Measurements from ENCODE around the gene ATP5ME.
A peak's percentile ranks its signal among the peaks of the same experiment; 100 is the strongest.
"Not testable (repeated sequence)": the region's sequence is repeated elsewhere in the genome, so short reads cannot be mapped to it uniquely, and the experiment has no call there.

The ATP5ME gene, protein sequence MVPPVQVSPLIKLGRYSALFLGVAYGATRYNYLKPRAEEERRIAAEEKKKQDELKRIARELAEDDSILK

DNA sequence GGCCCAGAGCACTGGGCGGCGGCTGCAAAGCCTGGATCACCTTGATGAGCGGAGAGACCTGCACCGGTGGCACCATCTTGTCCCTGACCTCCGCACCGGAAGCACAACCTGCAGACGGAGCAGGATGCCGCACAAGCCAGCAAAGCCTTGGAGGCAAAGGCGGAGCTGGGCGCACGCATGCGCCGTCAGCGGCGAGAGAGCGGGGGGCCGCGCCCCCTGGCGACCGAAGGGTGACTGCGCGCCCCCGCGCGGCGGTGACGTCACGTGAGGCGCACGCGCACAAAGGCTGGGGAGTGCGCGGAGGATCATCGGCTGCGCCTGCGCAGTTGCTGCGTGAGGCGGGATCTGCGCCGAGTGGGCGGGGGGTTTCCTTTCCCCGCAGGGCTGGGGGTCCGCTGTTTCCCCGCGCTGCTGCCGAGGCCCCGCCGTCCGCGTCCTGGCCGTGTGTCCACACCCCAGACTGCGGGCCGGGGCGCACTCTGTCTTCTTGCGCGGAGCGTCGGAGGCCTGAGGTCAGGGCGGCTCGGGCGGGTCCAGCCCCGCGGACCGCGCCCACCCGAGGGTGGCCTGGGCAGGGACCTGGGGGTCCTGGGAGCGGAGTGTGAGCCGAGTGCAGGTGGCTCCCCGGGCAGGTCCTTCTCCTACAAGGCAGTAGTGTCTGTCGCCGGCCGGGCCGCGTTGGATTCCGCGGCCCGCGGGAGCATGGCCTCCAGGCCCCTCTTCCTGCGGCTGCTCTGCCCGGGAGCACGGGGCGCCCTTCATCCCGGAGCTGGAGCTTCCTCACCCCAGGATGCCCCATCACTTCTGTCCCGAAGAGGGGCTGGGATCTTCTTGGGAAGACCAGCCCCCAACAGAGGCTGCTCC, at the start of gene ATP5ME, which contains the start of gene MYL5:
ATP5ME (minus strand) TSS at position 105 of the 864 bp plus-strand sequence; CDS start at position 76, 29 bp downstream.
MYL5 (plus strand) TSS at position 371 of the 864 bp plus-strand sequence. CDS start 3,485 bp downstream, outside the sequence.
- DNase-seq = peak; percentile 96

DNA sequence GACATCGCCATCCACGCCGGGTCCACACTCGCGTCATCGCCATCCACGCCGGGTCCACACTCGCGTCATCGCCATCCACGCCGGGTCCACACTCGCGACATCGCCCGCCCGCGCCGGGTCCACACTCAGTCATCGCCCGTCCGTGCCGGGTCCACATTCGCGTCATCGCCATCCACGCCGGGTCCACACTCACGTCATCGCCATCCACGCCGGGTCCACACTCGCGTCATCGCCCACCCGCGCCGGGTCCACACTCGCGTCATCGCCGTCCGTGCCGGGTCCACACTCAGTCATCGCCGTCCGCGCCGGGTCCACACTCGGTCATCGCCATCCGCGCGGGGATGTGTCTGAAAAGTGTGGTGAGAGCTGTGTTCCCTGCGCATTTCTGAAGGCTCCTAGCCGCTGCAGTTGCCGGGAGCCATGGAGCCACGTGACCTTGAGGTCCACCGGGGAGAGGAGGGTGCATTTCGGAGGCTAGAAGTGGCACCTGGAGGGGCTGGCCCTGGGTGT, 48.8 kb upstream of the ATP5ME start:
- DNase-seq = no peak

DNA sequence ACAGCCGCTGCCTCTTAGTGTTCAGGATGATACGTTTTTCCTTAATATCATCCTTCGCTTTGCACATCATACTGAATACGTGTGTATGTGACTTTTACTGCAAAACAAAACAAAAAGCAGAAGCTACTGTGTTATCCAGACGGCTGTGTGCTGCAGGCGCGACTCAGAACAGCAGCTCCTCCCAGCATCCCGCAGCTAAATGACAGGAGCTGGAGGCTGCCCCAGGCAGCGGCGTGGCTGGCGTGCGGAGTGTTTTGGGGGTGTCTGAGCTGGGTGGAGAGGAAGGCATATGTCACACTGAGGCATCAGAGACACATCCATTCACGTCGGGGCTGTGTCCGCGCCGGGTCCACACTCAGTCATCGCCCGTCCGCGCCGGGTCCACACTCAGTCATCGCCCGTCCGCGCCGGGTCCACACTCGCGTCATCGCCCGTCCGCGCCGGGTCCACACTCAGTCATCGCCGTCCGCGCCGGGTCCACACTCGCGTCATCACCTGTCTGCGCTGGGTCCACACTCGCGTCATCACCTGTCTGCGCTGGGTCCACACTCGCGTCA, 48.2 kb upstream of the ATP5ME start:
- DNase-seq = no peak

GRCh38 chr4:721261-722168, 47.4 kb upstream of the ATP5ME start:
- DNase-seq = no peak

DNA sequence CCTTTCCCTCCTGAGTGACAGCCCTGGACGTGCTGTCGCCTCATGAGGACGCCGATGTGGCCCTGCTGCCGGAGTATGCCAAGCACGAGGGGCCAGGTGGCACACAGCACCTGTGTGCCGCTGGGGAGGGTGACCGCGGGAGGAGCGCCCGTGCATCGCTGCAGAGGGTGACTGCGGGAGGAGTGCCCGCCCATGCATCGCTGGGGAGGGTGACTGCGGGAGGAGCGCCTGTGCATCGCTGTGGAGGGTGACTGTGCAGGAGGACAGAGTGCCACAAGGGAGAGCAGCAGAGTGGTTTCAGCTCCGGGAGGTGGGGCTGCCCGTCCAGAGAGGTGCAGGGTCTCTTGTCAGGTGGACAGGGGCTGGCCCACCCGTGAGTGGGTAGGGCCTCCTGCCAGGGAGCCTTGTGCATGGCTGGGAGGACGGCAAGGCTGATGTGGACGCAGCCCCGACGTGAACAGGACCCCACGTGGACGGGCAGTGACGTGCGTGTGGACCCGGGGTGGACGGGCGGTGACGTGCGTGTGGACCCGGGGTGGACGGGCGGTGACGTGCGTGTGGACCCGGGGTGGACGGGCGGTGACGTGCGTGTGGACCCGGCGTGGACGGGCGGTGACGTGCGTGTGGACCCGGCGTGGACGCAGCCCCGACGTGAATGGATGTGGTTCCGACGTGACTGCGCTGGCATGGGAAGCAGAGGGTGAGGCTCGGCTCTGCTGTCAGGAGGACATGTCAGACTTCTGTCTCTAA, 46.2 kb upstream of the ATP5ME start:
- no peak for DNase-seq

DNA sequence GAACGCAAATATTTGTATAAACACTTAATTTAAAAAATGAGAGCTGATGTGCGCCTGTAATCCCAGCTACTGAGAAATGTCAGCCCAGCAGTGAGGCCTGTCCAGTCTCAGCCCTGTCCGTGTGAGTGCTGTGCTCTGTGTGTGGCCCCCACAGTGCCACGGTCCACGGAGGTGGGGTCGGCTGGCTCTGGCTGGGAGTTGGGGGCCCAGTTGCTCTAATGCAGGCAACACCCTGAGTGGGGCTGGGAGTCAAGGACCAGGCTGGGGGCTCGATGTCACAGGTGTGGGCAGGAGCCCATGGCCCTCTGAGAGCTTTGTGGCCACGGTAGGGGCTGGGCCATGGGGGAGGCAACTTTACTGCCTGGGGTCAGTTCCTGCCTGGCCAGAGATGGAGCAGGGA, 44.4 kb upstream of the ATP5ME start:
- DNase-seq = no peak

DNA sequence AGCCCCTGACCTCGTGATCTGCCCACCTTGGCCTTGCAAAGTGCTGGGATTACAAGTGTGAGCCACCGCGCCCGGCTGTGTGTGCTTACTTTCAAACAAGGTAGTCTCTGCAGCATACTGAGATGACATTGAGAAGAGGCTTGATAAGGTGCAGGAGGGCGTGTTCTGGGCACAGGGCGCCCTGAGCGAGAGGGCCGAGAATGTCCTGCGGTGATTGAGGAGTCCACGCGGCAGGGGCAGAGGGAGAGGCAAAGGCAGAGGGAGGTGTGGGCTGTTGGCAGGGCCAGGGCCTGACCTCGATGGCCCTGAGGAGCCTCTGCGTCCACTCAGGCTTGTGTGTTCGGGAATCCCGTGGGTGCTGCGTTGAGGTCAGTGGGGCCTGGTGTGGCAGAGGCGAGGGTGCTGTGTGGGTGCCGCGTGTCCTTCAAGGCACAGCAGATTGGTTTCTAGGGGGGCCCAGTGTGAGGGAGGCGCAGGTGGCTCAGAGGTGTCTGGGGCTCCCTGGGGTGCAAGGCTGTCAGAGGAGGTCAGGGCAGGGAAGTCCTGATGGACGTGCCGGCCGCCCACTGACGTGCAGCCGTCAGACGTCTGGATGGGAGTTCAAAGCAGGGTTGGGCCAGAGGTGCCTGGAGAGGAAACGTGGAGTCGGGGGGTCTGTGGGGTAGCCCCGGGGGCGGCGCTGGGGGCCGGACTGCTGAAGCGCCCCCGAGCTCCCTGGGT, 43.7 kb upstream of the ATP5ME start:
- DNase-seq = no peak

DNA sequence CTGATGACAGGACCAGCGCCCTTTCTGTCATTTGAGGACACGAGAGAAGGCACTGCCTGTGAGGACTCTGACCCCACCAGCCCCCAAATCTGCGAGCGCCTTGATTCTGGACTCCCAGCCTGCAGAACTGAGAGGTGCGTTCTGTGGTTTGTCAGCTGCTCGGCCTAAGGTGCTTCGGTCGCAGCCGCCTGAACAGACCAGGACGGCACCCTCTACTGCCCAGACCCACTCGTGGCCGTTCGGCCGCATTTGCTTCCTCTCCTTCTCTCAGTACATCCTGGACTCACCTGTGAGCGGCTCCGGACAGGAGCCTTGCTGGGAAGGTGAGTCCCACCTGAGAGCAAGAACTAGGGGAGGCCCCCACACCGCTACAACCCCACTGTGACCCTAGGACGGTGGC, 40.0 kb upstream of the ATP5ME start:
- DNase-seq = no peak

DNA sequence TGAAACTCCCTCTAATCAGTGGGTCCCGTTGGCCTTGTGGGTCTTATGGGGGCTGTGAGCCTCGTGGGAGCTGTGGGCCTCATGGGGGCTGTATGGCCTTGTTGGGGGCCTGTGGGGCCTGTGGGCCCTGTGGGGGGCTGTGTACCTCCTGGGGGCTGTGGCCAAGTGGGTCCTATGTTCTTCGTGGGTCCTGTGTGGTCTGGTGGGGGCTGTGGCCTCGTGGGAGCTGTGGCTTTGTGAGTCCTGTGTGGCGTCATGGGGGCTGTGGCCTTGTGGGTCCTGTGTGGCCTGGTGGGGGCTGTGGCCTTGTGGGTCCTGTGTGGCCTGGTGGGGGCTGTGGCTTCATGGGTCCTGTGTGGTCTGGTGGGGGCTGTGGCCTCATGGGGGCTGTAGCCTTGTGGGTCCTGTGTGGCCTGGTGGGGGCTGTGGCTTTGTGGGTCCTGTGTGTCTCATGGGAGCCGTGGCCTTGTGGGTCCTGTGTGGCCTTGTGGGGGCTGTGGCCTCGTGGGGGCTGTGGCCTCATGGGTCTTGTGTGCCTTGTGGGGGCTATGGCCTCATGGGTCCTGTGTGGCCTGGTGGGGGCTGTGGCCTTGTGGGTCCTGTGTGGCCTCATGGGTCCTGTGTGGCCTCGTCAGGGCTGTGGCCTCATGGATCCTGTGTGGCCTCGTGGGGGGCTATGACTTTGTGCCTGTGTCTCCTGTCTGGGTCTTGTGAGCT, 39.0 kb upstream of the ATP5ME start:
- no peak for DNase-seq

GRCh38 chr4:712093-712492, 38.0 kb upstream of the ATP5ME start:
- DNase-seq = no peak

DNA sequence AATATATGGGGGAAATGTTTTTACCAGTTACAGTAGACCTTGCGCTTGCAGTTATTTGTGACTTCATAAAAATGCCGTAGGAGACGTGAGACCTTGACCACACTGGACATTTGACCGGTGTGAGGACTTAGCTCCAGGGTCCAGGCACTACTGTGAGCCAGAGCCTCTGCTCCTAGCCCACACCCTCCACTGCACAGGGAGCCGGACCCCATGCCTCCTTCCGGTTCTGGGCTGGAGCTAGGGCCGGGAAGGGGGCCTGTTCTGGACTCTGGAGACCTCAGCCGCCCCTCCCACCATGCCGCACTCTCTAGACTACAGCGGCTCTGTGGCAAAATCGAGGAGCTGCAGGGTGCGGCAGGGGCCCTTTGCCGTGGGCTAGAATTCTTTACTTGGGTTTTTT, 36.8 kb upstream of the ATP5ME start:
- no peak for DNase-seq

GRCh38 chr4:710116-710515, 36.0 kb upstream of the ATP5ME start:
- DNase-seq = no peak

DNA sequence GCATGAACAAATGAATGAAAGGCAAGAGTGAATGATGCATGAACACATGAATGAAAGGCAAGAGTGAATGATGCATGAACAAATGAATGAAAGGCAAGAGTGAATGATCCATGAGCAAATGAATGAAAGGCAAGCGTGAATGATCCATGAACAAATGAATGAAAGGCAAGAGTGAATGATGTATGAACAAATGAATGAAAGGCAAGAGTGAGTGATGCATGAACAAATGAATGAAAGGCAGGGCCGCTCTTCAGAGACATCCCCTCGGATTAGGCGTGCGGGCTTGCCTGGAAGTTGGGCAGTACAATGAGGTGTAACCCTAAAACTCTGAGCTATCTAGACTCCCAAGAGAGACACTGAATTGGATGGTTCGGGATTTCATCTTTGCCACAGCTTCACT, 35.3 kb upstream of the ATP5ME start:
- DNase-seq = no peak

DNA sequence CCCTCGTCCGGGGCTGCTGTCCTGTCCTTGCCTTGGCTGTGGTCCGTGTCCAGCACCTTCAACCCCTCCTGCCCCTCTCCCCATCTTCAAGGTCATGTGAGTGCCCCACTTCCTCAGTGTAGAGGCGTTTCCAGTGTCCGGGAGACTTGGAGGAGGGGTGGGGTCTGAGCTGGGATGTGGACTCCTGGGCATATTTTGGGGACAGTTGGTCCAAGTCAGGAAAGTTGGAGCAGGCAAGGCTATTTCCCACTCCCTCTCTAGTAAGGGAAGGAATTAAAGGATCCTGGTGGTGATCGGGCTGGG, 34.5 kb upstream of the ATP5ME start:
- no peak for DNase-seq

DNA sequence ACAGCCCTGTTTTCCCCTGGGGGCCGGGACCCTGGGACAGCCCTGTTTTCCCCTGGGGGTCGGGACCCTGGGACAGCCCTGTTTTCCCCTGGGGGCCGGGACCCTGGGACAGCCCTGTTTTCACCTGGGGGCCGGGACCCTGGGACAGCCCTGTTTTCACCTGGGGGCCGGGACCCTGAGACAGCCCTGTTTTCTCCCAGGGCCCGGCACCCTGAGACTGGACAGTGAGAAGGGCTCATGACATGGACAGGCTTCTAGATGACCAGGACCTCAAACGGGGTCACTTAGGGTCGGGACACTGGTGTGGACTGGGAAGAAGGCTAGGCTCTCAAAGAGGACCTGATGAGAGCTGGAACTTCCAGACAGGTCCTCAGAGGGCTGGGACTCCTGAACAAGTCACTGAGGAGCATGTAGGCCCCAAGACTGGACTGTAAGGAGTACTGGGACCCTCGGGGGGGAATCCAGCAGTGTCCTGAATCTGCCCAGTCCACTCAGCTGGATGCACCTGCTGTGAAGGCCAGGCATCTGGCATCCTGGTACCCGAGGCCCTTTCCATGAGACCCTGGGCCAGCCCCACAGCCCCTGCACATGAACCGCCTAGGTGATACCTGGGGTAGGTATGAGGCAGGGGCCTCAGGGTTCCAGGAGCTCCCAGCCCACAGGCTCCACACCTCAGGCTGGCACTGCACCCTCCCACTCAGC, 34.0 kb upstream of the ATP5ME start:
- no peak for DNase-seq

- no peak for DNase-seq
These were observed 32.9 kb upstream of the ATP5ME start for GRCh38 chr4:706834-707598.

DNA sequence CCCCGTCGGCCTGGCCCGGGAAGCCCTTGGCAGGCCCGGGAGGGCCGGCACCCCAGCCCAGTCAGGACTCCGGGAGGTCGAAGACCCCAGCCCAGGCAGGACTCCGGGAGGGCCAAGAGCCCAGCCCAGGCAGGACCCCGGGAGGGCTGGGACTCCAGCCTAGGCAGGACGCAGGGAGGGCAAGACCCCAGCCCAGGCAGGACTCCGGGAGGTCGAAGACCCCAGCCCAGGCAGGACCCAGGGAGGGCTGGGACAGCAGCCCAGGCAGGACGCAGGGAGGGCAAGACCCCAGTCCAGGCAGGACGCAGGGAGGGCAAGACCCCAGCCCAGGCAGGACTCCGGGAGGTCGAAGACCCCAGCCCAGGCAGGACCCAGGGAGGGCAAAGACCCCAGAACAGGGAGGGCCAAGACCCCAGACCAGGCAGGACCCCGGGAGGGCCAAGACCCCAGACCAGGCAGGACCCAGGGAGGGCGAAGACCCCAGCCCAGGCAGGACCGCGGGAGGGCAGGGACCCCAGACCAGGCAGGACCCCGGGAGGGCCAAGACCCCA, 32.1 kb upstream of the ATP5ME start:
- DNase-seq = not testable (repeated sequence)

- DNase-seq = peak; percentile 94
These were observed 31.4 kb upstream of the ATP5ME start, which contains the start of gene PCGF3 for GRCh38 chr4:705278-706082. Gene PCGF3 (plus strand): TSS chr4:705832. CDS start chr4:733681, 27,849 bp downstream.
